Right ventricle myocardium superior (tissue), 1 donor: Measurements from ENCODE around the gene HEPN1. TPM values are rescaled to one million over a fixed set of nuclear protein-coding genes. Genes with fewer than 3 reads are reported as not detected.

Experiments used
- ATAC-seq: fragments of 200-7000 bp; cut with Tn5 transposase; one replicate; pipeline ENCODE4 v1.9.1; 2020; ENCODE audit warnings: mild to moderate bottlenecking; ENCODE audit not compliant: poor library complexity
- DNase-seq: peaks from one replicate; pipeline ENCODE4 v3.0.0-alpha.2; 2020
- intact Hi-C: fragments of 100-400 bp; cut with DNase I; formaldehyde crosslinking; loops from one replicate; pipeline ENCODE4 v1.11.2; 2022
- total RNA-seq: library from RNA; stranded (reverse); fragmentation: NEBNext Ultra II Directional; extraction: Animal tissue kit (Norgen Biotek cat#: 25700); gene quantifications from one replicate; pipeline ENCODE4 v1.2.1, GENCODE V29; 2021
- donor health status: DM: no; HTN: yes; CAD: no; lungs with severe emphysema.

The HEPN1 gene
- total RNA-seq, 1 donor from 2014 or later = not detected

DNA sequence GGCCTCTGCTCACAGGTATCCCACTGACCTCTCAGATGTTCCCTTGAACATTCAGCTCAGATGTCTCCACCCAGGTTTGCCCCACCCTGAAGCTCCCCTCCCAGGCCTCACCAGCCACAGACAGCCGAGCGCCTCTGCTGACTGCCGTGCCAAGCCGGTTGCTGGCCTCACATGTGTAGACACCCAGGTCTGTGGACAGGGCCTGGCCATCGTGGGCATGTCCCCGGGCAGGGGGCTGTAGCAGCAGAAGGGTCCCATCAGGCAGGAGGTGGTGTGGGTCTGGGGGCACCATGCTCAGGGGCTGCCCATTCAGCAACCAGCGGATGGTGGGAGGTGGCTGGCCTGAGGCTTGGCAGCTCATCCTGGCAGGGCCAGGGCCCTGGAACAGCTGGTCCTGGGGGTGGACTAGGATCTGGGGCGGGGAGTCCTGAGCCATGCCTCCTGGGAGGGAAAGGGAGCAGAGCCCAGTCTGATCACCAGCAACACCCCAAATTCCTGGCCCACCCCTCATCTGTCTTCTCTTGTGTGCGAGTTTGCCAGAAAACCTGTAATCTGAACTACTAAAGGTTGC is 22.1 kb upstream of the HEPN1 start:
- intact Hi-C loops = no loop called here
- ATAC-seq (peak; percentile 22), DNase-seq (peak; percentile 62)

DNA sequence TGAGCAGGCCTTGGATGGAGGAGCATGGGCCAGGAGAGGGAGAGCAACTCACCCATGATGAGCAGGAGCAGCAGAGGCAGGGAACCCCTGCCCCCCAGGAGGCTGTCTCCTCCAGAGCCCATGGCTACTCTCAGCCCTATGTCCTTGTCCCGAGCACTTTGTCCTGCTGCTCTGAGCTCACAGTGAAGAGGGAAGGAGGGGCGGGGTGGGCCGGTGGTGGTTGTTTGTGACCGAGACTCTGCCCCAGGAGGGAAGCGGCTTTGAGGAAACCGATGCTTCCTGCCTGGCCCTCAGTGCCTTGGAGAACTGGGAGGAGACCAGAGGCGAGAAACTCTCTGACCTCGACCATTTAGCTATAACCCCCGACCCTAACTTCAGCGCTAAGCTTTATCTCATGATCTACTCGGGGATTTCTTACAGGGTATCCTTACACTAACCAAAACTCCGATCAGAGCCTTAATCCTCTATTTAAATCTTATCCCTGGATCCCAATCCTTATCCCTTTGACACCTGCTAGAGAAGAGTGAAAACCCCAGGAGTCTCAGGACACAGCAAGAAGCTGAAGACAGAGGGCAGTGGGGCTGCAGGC is 21.3 kb upstream of the HEPN1 start, which contains the start of gene ROBO4:
Gene ROBO4 (minus strand): TSS at position 192 of the 589 bp plus-strand sequence. CDS start 70 bp downstream, at position 122.
- intact Hi-C loops = no loop called here
- DNase-seq (peak; percentile 81), ATAC-seq (peak; percentile 56)

DNA sequence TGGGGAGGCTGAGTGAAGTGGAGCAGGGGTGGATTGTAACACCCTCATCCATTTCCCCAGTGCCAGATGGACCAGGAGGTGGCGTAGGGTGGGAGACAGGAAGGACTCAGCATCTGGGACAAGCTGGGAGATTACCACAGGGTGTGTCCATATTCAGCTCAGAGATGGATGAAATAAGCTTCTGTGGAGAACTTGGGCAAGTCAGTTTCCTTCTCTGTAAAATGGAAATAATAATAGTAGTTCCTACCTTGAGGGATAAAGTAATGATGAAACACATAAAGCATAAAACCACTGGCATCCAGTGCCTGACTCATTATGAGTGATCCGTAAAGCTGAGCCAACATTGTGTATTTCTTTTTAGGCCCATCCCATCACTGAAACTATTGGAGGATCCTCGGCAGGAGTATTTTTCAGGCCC is 20.8 kb upstream of the HEPN1 start:
- intact Hi-C loops = no loop called here
- DNase-seq (no peak), ATAC-seq (peak; percentile 26)

DNA sequence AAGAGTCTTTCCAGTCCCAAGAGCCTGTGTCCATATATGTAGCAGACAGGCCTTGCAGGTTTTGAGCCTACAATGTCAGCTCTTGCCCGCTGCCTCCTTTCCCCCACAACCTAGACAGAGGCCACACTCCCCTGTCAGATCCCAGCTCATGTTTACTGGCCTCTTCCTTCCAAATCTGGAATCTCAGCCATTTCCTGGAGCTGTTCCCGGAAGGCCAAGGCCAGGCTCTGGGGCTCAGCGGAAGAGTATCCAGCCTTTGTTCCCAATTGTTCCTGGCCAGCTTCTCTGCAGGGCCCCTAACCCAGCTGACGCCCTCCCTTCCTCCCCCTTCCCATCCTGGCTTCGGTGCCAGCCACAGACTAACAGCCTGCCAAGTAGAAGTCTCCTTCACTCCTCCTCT is 20.3 kb upstream of the HEPN1 start:
- intact Hi-C loops = no loop called here
- peak; percentile 68 for DNase-seq

DNA sequence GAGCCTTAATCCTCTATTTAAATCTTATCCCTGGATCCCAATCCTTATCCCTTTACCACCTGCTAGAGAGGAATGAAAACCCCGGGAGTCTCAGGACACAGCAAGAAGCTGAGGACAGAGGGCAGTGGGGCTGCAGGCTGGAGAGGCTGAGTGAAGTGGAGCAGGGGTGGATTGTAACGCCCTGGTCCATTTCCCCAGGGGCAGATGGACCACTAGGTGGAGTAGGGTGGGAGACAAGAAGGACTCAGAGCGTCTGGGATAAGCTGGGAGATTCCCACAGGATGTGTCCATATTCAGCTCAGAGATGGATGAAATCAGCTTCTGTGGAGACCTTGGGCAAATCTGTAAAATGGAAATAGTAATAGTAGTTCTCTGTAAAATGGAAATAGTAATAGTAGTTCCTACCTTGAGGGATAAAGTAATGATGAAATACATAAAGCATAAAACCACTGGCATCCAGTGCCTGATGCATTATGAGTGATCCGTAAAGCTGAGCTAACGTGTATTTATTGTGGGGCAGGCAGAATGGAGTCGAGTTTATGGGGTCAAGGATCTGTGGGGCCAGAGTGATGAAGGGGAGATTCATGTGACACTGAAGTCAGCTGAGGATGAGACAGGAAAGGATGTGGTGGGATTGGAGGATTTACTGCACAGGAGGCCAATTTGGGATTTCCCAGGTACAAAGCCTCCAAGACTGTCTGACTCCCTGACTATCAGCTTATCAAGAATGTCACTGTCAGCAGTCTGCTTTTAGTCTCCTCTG is 19.5 kb upstream of the HEPN1 start:
- DNase-seq = no peak
- no peak for ATAC-seq
- intact Hi-C loops = no loop called here

More for the DNA sequence above, 20.3 kb upstream of the HEPN1 start:
- peak; percentile 59 for ATAC-seq

DNA sequence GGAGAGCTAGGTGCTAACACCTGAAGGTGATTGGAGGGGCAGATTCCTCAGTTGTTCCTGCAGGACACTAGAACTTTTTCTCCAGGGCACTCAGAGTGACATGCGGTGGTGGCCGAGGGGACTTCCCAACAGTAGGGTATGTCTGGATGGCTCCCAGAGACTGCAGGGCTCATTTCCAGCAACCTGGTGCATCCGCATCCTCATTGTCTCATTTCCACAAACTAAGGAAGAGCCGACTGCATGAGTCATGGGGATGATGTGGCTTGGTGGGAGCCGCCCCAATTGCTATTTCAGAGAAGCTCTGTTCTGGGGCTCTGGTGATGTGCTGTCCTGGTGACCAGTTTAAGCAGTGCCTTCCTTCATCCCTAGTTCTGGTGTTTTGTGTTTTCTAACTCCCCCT is 18.6 kb upstream of the HEPN1 start:
- no peak for DNase-seq
- ATAC-seq = peak; percentile 18
- intact Hi-C loops = no loop called here

DNA sequence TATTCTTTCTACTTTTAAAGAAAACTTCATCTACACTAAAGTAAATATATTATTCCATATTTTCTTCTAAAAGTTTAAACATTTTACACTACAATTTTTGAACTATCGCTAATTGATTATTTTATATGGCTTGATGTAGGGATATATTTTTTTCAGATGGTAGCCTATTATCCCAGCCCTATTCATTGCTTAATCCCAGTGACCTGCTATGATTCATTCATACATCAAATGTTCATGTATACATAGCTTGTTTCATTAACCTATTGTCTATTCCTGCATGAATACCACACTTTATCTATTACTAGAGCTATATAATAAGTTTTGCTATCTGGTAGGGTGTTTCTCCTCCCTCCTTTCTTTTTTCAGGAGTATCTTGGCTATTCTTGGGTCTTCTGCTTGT is 16.4 kb upstream of the HEPN1 start:
- intact Hi-C loops = no loop called here
- no peak for ATAC-seq

DNA sequence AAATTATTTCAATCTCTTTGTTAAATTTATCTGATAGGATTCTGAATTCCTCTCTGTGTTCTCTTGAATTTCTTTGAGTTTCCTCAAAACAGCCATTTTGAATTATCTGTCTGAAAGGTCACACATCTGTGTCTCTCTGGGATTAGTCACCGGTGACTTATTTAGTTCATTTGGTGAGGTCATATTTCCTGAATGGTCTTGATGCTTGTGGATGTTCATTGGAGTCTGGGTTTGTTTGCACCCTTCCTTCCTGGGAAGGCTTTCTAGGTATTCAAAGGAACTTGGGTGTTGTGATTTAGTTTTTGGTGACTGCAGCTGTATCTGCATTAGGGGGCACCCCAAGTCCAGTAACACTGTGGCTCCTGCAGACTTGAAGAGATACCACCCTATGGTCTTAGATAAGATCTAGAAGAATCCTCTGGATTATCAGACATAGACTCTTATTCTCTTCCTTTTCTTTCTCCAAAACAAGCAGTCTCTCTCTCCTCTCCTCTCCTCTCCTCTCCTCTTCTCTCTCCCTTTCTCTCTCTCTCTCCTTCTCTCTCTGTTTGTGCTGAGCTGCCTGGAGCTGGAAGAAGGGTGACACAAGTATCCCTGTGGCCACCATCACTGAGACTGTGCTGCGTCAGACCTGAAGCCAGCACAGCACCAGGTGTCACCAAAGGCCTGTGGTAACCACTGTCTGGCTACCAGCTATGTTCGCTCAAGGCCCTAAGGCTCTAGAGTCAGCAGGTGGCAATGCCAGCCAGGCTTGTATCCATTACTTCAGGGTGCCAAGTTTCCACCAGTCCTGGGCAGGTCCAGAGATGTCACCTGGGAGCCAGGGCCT is 3.3 kb upstream of the HEPN1 start:
- ATAC-seq = no peak
- DNase-seq = no peak
- intact Hi-C loops = no loop called here

More for the DNA sequence above, 16.4 kb upstream of the HEPN1 start:
- DNase-seq = no peak

DNA sequence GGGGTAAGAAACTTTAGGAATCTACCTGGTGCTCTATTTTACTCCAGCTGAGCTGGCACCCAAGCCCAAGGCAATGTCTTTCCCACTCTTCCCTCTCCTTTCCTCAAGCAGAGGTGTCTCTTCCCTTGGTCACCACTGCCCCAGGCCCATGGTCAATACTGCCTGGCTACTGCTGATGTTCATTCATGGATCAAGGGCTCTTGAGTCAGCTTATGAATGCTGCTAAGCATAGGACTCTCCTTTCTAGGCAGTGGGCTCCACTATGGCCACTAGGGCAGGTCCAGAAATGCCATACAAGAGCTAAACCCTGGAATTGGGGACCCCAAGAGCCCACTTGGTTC is 2.7 kb upstream of the HEPN1 start:
- intact Hi-C loops = no loop called here
- no peak for DNase-seq

DNA sequence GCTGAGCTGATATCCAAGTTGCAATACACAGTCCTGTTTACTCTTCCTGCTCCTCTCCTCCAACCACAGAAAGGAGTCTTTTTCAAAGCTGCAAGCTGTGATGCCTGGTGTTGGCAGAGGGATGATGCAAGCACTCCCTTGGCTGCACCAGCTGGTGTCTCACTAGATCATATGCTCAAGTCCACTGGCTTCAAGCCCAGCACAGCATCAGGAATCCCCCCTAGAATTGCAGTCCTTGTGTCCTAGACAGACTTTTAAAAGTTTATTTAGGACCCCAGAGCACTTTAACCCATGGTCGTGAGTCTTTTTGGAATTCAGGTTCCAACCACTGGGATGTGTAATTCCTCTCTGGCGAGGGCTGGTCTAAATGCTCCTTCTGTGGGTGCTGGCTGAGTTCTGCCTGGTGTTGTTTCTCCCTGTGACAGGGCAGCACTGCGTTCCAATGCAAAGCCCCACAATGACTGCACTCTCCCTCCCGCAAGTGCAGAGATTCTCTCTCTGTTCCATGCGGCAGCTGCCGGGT is 1.9 kb upstream of the HEPN1 start:
- no peak for ATAC-seq
- intact Hi-C loops = no loop called here
- DNase-seq = no peak

More for the DNA sequence above, 2.7 kb upstream of the HEPN1 start:
- ATAC-seq = no peak

DNA sequence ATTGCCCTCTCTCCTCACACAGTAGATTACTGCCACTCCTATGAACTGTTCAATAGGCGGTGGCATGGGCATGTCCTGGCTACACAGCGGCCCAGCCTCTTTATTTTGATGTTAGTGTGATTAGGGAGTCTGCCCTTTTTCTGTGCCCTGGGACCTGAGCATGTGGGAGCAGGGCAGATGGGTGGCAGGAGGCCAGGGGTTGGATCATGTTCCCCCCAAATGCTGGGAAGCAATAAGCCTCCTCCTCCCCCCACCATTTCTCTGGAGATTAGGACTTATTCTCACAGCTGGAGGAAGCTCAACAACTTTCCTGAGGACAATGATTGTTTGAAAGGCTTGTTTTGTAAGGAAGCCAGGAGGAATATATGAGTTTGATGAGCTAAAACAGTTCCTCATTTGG is 848 bp downstream of the HEPN1 start:
- DNase-seq = no peak

DNA sequence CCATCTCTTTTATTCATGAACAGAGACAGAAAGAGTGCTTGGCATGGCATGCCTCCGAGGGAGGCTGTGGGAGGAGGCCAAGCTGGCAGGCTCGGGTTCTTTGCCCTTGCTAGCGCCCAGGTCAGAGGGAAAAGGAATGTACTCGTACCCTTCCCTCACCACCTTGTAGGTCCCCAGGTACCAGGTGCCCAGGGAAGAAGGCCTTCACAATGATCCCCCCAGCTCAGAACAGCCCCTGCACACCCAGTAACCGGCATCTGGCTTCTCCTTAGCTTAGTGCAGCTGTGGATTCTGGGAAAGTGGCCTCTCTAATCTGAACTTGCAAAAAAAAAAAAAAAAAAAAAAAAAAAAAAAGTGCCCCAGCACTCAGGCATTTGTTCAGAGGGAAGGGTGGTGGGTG is 1.3 kb downstream of the HEPN1 start:
- no peak for DNase-seq
- no peak for ATAC-seq
- intact Hi-C loops = no loop called here

More for the DNA sequence above, 848 bp downstream of the HEPN1 start:
- intact Hi-C loops = no loop called here
- ATAC-seq = no peak

DNA sequence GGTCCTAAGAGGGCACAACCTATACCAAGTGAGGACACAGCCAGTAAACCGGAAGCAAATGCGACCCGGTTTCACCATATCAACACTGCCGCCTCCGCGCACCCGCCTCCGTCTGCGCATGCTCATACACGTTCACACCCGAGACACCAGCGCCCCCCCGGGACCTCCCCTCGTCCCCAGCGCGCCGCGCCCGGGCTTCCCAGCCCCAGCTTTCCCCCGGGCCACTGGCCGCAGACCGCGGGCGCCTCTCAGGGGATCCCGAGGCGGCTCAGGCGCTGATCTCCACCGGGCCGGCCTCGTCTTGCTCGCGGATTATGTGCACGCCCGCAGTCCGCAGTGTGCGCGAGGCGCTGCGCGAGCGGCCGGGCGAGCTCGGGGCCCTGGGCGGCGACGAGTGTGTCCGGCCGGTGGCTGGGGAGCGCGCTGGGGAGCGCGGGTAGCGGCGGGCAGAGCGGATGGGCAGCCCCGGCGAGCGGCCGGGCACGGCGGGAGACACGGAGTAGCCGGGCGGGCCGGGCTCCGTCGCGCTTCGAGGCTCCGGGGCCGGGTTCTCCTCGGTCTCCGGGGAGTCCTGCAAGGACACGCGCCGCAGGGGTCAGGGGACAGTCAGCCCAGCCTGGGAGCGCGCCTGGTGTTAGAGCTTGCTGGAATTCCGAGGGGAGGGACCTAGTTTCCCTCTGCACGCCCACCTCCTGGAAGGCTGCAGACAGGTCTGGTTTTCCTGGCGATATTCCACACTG is 2.0 kb downstream of the HEPN1 start:
- DNase-seq = peak; percentile 88
- intact Hi-C loops = no loop called here
- ATAC-seq = peak; percentile 85

DNA sequence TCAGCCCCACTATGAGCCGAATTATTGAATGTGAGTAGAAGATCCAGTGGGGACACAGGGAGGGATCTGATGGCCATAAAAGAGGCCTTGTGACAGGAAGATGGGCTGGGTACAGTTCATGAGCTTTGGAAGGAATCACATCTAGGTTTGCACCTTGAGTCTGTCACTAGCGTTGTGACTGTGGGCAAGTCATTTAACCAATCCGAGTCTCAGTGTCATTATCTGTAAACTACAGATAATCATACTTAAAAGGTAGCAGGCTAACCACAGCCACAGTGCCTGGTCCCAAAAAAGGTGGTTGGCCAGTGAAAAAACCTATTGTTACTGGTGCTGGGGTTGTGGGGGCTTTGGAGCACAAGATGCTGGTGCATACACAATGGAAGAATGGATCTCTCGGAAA is 3.8 kb downstream of the HEPN1 start:
- DNase-seq (no peak), ATAC-seq (no peak)
- intact Hi-C loops = no loop called here

DNA sequence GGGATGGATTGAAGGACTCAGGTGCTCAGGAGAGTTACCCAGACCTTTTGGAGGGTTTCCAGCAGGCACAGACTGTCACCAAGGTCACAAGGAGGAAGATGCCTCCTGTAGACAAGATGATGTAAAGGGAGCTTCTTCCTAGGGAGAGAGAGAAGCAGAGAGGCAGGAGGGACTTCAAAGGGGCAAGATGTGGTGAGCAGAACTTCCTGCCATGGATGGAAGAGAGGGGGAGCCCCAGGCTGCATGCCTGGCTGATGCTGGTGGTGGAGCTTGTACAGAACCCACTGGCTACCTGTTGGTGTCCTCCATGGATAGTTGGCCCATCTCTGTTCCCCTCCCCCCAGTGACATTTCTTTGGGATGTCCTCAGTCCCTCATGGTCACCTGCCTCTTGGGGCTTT is 4.2 kb downstream of the HEPN1 start:
- DNase-seq = no peak
- ATAC-seq = no peak
- intact Hi-C loops = no loop called here

DNA sequence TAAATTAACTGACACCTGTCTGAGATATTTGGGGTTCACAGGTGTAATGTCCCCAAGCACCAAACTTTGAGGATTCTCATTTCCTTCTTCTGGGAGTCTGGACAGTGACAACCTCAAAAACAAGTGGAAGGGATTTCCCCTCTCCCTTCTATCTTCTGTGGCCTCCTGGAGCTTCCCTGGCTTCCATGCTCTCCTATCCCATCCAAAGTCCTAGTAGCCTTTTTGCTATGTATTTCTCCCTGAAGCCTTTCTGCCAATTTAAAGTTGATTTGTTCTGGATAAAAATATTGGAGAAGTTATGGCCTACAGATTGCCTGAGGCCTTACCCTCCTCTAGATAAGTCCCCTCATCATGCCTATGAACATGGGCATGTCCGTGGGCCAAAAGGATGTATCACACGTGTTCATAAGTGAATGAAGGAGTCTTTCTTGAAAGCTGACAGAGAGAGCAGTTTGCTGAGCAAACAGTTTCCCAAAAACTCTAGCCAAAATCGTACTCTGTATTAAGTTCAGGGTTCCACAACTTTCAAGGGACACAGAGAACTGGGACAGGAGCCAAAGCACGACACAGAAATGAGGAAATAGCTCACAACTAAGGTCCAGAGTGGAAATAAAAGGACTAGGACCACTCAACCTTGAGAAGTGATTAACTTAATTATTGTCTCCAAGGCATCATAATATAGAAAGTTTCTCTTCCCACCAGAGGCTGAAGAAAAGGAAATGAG is 10.1 kb downstream of the HEPN1 start:
- intact Hi-C loops = no loop called here
- ATAC-seq (no peak), DNase-seq (no peak)

DNA sequence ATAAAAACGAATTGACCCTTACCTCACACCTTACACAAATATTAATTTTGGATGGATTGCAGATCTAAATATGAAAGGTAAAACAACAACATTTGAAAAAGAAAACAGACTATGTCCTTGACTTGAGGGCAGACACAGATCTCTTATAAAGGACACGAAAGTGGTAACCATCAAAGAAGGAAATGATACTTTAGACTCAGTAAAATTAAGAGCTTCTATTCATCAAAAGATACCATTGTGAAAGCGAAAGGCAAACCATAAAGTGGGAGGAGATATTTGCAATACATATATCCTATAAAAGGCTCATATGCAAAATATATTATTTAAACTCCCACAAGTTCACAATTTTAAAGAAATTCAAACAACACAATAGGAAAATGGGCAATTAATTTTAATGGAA is 11.7 kb downstream of the HEPN1 start:
- intact Hi-C loops = no loop called here

More for the DNA sequence above, 11.7 kb downstream of the HEPN1 start:
- no peak for ATAC-seq
- no peak for DNase-seq
